Upper lobe of left lung (tissue), 6 donors: Measurements from ENCODE around the gene HOXD10. TPM values are rescaled to one million over a fixed set of nuclear protein-coding genes. Genes with fewer than 3 reads are reported as not detected.
A peak's percentile ranks its signal among the peaks of the same experiment; 100 is the strongest.

Experiments used
- ATAC-seq, 2 donors: fragments of 200-7000 bp; cut with Tn5 transposase; one replicate each; pipeline ENCODE4 v1.9.1; 2022; ENCODE audit warnings: mild to moderate bottlenecking in 2 of 2, moderate library complexity in 2 of 2; ENCODE audit not compliant: low FRiP score in 2 of 2
- DNase-seq, 2 donors: peaks; one replicate each; pipeline ENCODE4 v3.0.0-alpha.2; 2019 to 2020
- H3K27ac ChIP-seq, 4 donors: fragments of 200-600 bp; sonication (generic); one replicate each; pipeline ENCODE4 v1.5.1; 2016 to 2019
- H3K27me3 ChIP-seq, 4 donors: fragments of 200-600 bp; sonication (generic); one replicate each; pipeline ENCODE4 v1.5.1; 2017 to 2019
- H3K36me3 ChIP-seq, 4 donors: fragments of 200-600 bp; sonication (generic); one replicate each; pipeline ENCODE4 v1.5.1; 2016 to 2019
- H3K4me1 ChIP-seq, 4 donors: fragments of 200-600 bp; sonication (generic); one replicate each; pipeline ENCODE4 v1.5.1; 2018 to 2019
- H3K4me3 ChIP-seq, 4 donors: fragments of 200-600 bp; sonication (generic); one replicate each; pipeline ENCODE4 v1.5.1; 2017 to 2019; ENCODE audit warnings: mild to moderate bottlenecking in 2 of 4, moderate library complexity in 1 of 4
- H3K9me3 ChIP-seq, 4 donors: fragments of 200-600 bp; sonication (generic); one replicate each; pipeline ENCODE4 v1.5.1; 2018 to 2019
- EP300 ChIP-seq, 4 donors: sonication (generic); formaldehyde crosslinking; IDR thresholded peaks; one replicate each; pipeline ENCODE4 v1.5.1; 2017; ENCODE audit warnings: antibody characterized with exemption in 4 of 4, control low read depth in 2 of 4
- POLR2A ChIP-seq, 4 donors: fragments of 450-650 bp; IDR thresholded peaks; one replicate each; pipeline ENCODE4 v1.5.1; 2016 to 2017; ENCODE audit warnings: antibody characterized with exemption in 4 of 4, mild to moderate bottlenecking in 2 of 4
- POLR2AphosphoS5 ChIP-seq, 2 donors: sonication (generic); formaldehyde crosslinking; IDR thresholded peaks; one replicate each; pipeline ENCODE4 v1.5.1; 2017; ENCODE audit warnings: antibody characterized with exemption in 2 of 2
- WGBS, 2 donors: methylation state at CpG; one replicate each; pipeline ENCODE4 v1.1.5; 2017 to 2018; 5-methylcytosine and 5-hydroxymethylcytosine counted together
- total RNA-seq, 6 donors: library from RNA; depleted of rRNA in 4 of 6; stranded (reverse); fragments of >200 nt in 4 of 6; gene quantifications; one replicate each; pipeline versions ENCODE4 v1.1.0 to v1.2.1, GENCODE V29; 2016 to 2021
- TF ChIP-seq, protein P1 (sequence below), 6 experiments: fragments of 450-650 bp in 4 of 6; fragments of 200-600 bp in 2 of 6; sonication (generic) in 2 of 6; IDR thresholded peaks; one replicate each; pipeline ENCODE4 v1.5.1; 2016 to 2019; ENCODE audit warnings: antibody characterized with exemption in 6 of 6
- donor health status: DM: no; HTN: no; CAD: no; lungs with moderate emphysema.
- donor health status: DM: no; HTN: yes; CAD: no; lungs with severe emphysema.

Gene HOXD10
- total RNA-seq, 6 donors from 2014 or later, result 0.47 to 0.55 TPM; not detected in 4

GRCh38 chr2:176096243-176096985 is 20.2 kb upstream of the HOXD10 start:
- TF ChIP-seq EP300 (IDR thresholded peaks at IDR 0.05), result no peak
- TF ChIP-seq, protein P1, sequence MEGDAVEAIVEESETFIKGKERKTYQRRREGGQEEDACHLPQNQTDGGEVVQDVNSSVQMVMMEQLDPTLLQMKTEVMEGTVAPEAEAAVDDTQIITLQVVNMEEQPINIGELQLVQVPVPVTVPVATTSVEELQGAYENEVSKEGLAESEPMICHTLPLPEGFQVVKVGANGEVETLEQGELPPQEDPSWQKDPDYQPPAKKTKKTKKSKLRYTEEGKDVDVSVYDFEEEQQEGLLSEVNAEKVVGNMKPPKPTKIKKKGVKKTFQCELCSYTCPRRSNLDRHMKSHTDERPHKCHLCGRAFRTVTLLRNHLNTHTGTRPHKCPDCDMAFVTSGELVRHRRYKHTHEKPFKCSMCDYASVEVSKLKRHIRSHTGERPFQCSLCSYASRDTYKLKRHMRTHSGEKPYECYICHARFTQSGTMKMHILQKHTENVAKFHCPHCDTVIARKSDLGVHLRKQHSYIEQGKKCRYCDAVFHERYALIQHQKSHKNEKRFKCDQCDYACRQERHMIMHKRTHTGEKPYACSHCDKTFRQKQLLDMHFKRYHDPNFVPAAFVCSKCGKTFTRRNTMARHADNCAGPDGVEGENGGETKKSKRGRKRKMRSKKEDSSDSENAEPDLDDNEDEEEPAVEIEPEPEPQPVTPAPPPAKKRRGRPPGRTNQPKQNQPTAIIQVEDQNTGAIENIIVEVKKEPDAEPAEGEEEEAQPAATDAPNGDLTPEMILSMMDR (IDR thresholded peaks at IDR 0.05), result no peak
- TF ChIP-seq POLR2AphosphoS5 (IDR thresholded peaks at IDR 0.05), result no peak
- Histone ChIP-seq H3K36me3 (no peaks in the 10 kb centered on the region), H3K27me3 (peaks cover 0 to 99% (median 62%) of the 10 kb centered on the region in 4 donors), H3K4me1 (peaks cover 30 to 54% (median 33%) of the 10 kb centered on the region in 4 donors), H3K4me3 (peak overlapping the region in 3 of 4 donors; percentile 31 to 52 (median 41)), H3K27ac (no peak overlapping the region), H3K9me3 (no peaks in the 10 kb centered on the region)
- 11 to 12% methylated on average over 16 of the region's 16 CpGs for WGBS, 2 donors
- DNase-seq (no peak), ATAC-seq (no peak)

DNA sequence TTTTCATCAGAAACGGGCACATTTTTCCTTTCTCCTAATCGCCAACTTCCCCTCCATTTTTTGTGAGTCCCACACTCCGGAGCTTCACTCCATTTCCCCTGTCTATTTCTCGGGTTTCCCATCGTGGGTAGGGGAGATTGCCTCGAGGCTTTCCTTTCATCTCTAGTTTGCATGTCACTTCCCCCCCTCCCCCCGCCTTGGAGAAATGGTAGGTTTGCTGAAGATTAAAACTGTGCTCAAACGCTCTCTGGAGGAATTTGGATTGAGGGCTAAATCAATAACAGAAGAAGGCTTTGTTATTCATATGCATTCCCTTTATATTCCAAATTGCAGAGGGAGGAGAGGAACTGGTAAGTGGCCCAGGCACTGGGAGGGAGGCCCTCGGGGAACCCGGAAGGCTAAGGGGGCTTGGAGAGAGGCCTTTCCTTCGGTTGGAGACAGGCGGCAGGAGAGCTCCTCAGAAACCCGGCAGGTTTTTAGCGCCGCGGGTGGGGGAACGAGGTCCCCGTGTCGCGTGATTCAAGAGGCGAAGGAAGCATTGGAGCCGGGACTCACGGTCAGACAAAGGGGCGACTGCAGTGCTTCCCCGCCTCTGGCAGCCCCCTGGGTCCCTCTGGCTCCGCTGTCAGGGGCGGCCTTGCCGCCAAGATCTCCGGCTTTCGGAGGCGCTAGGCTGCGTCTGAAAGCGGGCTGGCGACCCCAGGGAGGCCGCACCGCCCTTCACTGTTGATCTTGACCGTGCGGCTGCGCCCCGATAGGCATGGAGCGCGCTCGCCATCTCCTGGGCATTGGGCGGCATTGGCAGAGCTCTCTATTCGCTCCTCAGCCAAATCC is 19.4 kb upstream of the HOXD10 start:
- DNase-seq (peak; percentile 66 to 90), ATAC-seq (peak; percentile 74 to 86)
- H3K4me3 ChIP-seq, result peak overlapping the region; percentile 30 to 52 (median 36)
- no peaks in the 10 kb centered on the region for H3K9me3 ChIP-seq
- H3K36me3 ChIP-seq, result no peaks in the 10 kb centered on the region
- H3K27ac ChIP-seq, result no peak overlapping the region
- peaks cover 0 to 96% (median 62%) of the 10 kb centered on the region in 4 donors for H3K27me3 ChIP-seq
- H3K4me1 ChIP-seq, result peaks cover 27 to 49% (median 33%) of the 10 kb centered on the region in 4 donors
- TF ChIP-seq, protein P1 (IDR thresholded peaks at IDR 0.05), result peak; percentile 67 to 90 (median 78)
- no peak for TF ChIP-seq POLR2A (IDR thresholded peaks at IDR 0.05)
- WGBS, 2 donors, result 1 to 2% methylated on average over 20 to 42 of the region's 45 CpGs

GRCh38 chr2:176097820-176098365 is 18.7 kb upstream of the HOXD10 start:
- H3K36me3 ChIP-seq, result no peaks in the 10 kb centered on the region
- no peaks in the 10 kb centered on the region for H3K9me3 ChIP-seq
- H3K27me3 ChIP-seq, result peaks cover 0 to 96% (median 59%) of the 10 kb centered on the region in 4 donors
- H3K27ac ChIP-seq, result no peak overlapping the region
- 4% methylated on average over 16 to 18 of the region's 18 CpGs for WGBS, 2 donors
- DNase-seq, result no peak
- H3K4me3 ChIP-seq, result peak overlapping the region in 3 of 4 donors; percentile 31 to 52 (median 41)
- H3K4me1 ChIP-seq, result peaks cover 24 to 42% (median 27%) of the 10 kb centered on the region in 4 donors
- ATAC-seq, result no peak
- TF ChIP-seq EP300 (IDR thresholded peaks at IDR 0.05) (no peak), POLR2A (IDR thresholded peaks at IDR 0.05) (no peak), POLR2AphosphoS5 (IDR thresholded peaks at IDR 0.05) (no peak)
- TF ChIP-seq, protein P1 (IDR thresholded peaks at IDR 0.05), result no peak

- DNase-seq (no peak), ATAC-seq (no peak)
- Histone ChIP-seq H3K27ac (no peak overlapping the region), H3K9me3 (no peaks in the 10 kb centered on the region), H3K4me1 (peaks cover 18 to 36% (median 21%) of the 10 kb centered on the region in 4 donors), H3K36me3 (no peaks in the 10 kb centered on the region), H3K4me3 (no peak overlapping the region), H3K27me3 (peaks cover 0 to 90% (median 57%) of the 10 kb centered on the region in 4 donors)
- WGBS, 2 donors, result 9 to 36% methylated on average over 3 to 28 of the region's 35 CpGs
- TF ChIP-seq POLR2A (IDR thresholded peaks at IDR 0.05) (no peak), EP300 (IDR thresholded peaks at IDR 0.05) (no peak), POLR2AphosphoS5 (IDR thresholded peaks at IDR 0.05) (no peak)
- TF ChIP-seq, protein P1 (IDR thresholded peaks at IDR 0.05), result no peak
Measured at GRCh38 chr2:176098366-176099158, 18.0 kb upstream of the HOXD10 start.
